B cell (primary cell): ENCODE data around the gene YPEL4.

Experiments used
- EZH2 ChIP-seq: IDR thresholded peaks from 2 replicates; pipeline ENCODE4 v1.6.1; 2012; ENCODE audit warnings: borderline replicate concordance, low read depth, mild to moderate bottlenecking, moderate library complexity, low read length; ENCODE audit not compliant: insufficient read depth, poor library complexity, severe bottlenecking
- TF ChIP-seq, protein P1 (sequence below): fragments of 200-600 bp; IDR thresholded peaks from one replicate; pipeline ENCODE4 v1.8.0; 2022; ENCODE audit warnings: antibody characterized with exemption, mild to moderate bottlenecking

GRCh38 chr11:57644748-57645688, 4.7 kb downstream of the YPEL4 start:
- TF ChIP-seq, protein P1, sequence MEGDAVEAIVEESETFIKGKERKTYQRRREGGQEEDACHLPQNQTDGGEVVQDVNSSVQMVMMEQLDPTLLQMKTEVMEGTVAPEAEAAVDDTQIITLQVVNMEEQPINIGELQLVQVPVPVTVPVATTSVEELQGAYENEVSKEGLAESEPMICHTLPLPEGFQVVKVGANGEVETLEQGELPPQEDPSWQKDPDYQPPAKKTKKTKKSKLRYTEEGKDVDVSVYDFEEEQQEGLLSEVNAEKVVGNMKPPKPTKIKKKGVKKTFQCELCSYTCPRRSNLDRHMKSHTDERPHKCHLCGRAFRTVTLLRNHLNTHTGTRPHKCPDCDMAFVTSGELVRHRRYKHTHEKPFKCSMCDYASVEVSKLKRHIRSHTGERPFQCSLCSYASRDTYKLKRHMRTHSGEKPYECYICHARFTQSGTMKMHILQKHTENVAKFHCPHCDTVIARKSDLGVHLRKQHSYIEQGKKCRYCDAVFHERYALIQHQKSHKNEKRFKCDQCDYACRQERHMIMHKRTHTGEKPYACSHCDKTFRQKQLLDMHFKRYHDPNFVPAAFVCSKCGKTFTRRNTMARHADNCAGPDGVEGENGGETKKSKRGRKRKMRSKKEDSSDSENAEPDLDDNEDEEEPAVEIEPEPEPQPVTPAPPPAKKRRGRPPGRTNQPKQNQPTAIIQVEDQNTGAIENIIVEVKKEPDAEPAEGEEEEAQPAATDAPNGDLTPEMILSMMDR, result peak; percentile 81
- no peak for TF ChIP-seq EZH2
